ELF-1 (cell line): ENCODE measurements around the gene CRADD.
"Not testable (repeated sequence)": the region's sequence is repeated elsewhere in the genome, so short reads cannot be mapped to it uniquely, and the experiment has no call there.

Experiments used
- DNase-seq: peaks from one replicate; pipeline ENCODE4 v3.0.0-alpha.2; 2016; ENCODE audit warnings: low read depth, low spot score

The CRADD gene

GRCh38 chr12:93737457-93738198 lies 60.5 kb downstream of the CRADD start:
- no peak for DNase-seq

GRCh38 chr12:93738199-93739058 lies 61.3 kb downstream of the CRADD start:
- no peak for DNase-seq

- DNase-seq: no peak
These were observed 63.6 kb downstream of the CRADD start for GRCh38 chr12:93740751-93741150.

- no peak for DNase-seq
These were observed 64.5 kb downstream of the CRADD start for GRCh38 chr12:93741659-93742109.

- peak; percentile 90 for DNase-seq
These were observed 65.1 kb downstream of the CRADD start for GRCh38 chr12:93742110-93742934.

GRCh38 chr12:93743229-93743998 lies 66.2 kb downstream of the CRADD start:
- no peak for DNase-seq

GRCh38 chr12:93743999-93744689 lies 67.0 kb downstream of the CRADD start:
- DNase-seq: no peak

GRCh38 chr12:93745286-93745685 lies 68.1 kb downstream of the CRADD start:
- no peak for DNase-seq

GRCh38 chr12:93746572-93747168 lies 69.5 kb downstream of the CRADD start:
- no peak for DNase-seq

GRCh38 chr12:93748672-93749383 lies 71.7 kb downstream of the CRADD start:
- DNase-seq: peak; percentile 52

GRCh38 chr12:93749515-93749914 lies 72.3 kb downstream of the CRADD start:
- DNase-seq: no peak

GRCh38 chr12:93750056-93750455 lies 72.9 kb downstream of the CRADD start:
- no peak for DNase-seq

- no peak for DNase-seq
These were observed 74.9 kb downstream of the CRADD start for GRCh38 chr12:93751864-93752610.

GRCh38 chr12:93753285-93753684 lies 76.1 kb downstream of the CRADD start:
- DNase-seq: no peak

- no peak for DNase-seq
These were observed 76.8 kb downstream of the CRADD start for GRCh38 chr12:93753838-93754429.

- not testable (repeated sequence) for DNase-seq
These were observed 77.7 kb downstream of the CRADD start for GRCh38 chr12:93754859-93755258.

GRCh38 chr12:93756288-93756687 lies 79.1 kb downstream of the CRADD start:
- DNase-seq: no peak
